HG02759 (cell line): ENCODE measurements around the gene DDX51.
"Not testable (repeated sequence)": the region's sequence is repeated elsewhere in the genome, so short reads cannot be mapped to it uniquely, and the experiment has no call there.

Experiments used
- ATAC-seq: cut with Tn5 transposase; IDR thresholded peaks from one replicate; pipeline ENCODE4 v1.9.1; 2021; ENCODE audit warnings: mild to moderate bottlenecking, moderate library complexity; ENCODE audit not compliant: unreplicated experiment

Gene DDX51

DNA sequence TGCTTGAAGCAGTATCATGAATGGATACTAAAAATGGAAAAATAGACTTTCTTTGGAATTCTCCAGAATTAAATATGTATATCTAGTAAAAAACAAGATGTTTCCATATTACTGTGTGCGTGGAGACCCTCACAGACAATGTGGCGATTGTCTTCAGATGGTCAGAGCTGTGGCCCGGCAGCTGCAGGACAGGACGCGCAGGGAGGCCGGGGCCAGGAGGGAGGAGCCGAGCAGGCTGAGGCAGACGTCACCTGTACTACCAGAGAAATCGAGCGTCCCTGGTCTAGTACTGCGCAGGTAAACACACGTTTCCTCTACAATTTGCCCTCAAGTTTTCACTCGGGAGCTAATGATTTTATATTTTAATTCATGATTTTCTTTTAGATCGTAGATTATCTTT is 22.8 kb downstream of the DDX51 start:
- no peak for ATAC-seq

DNA sequence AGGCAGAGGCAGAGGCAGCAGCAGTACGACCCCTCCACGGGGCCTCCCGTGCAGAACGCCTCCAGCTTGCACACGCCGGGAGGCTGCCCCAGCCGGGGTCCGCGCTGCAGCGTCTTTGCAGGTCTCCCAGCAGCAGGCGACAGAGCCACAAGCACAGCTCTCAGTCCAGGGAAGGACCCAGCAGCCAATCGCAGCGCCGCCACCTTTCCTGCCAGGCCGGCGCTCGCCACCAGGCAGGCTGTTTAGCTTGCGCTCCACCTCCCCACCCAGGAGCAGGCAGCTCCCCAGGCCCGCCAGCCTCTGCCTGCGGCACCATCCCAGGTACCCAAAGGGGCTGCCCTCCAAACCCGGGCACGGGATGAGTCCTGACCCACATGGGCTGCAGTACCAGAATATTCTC is 25.2 kb downstream of the DDX51 start:
- ATAC-seq = no peak

DNA sequence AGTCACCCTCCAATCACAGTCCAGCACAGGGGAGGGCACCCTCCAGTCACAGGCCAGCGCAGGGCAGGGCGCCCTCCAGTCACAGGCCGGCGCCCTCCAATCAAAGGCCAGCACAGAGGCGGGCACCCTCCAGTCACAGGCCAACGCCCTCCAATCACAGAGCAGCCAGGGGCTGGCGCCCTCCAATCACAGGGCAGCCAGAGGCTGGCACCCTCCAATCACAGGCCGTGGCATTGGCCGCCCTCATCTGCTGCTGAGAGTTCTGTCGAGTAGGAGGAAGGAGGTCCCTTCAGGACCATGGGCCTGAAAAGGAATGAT is 26.6 kb downstream of the DDX51 start:
- ATAC-seq = no peak

DNA sequence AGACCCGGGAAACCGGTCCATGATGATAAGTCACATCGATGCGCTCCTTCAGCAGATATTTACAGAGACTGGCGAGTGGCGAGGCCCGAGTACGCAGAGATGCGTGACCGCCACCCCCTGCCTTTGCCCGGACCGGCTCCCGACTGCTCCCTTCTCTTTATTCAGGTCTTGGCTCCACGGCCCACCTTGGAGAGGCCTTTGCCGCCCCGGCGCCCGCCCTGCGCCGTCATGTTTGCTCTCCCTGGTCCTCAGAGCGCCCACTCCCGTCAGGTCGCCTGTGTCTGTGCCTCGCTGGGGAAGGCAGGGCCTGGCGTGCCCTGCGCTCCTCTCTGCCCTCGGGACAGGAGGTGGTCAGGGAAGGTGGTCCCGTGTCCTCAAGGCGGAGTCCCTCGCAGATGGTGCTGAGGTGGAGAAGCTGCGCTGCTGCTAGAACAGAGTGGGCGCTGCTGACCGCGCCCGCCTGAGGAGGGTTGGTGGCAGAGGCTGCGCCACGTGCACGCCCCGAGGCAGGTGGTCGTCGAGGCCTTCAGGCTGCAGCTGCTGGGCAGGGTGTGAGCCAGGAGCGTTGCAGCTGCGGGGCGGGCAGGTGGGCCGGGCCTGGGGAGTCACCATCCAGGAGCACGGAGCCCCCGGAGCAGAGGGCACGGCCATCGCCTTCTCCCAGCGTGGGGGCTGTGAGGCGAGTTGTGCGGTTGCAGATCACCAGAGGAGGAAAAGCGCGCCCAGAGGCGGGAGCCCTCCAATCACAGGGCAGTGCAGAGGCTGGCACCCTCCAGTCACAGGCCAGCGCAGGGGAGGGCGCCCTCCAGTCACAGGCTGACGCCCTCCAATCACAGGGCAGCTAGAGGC is 27.2 kb downstream of the DDX51 start:
- ATAC-seq = no peak

DNA sequence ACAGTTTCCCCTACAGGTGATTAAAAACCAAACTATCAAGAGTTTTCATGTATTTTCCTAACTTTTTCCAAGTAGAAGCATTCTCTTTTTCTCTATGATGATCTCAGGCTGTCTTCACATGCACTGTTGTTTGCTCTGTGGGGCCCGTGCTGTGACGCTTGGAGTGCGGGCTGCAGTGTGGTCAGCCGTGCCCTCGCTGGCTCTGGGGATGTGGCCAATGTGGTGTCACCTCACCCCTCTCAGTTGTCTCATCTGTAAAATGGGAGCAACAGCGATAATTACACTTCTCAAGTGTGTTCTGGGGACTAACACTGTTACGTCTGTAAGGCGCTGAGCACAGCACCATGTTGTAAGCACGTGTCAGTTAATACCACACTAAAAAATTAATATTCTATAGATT is 28.6 kb downstream of the DDX51 start:
- ATAC-seq = no peak

DNA sequence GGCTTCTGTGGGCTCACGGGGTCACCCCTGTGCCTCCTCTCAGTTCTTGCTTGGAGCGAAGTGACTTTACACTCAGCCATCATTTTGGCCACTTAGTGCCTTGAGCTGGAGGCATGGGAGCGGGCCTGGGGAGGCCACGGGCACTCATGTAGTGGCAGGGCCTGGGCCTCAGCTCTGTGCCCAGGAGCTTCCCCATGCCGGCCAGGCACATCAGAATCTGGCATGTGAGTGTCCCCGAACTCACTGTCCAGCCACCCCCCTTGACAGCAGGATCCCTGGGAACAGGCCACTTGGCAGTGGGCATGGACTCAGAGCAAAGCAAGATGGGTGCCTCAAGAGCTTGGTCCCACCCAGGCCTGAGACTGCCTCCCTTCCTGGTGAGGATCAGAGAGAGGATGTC is 29.5 kb downstream of the DDX51 start:
- ATAC-seq = no peak

DNA sequence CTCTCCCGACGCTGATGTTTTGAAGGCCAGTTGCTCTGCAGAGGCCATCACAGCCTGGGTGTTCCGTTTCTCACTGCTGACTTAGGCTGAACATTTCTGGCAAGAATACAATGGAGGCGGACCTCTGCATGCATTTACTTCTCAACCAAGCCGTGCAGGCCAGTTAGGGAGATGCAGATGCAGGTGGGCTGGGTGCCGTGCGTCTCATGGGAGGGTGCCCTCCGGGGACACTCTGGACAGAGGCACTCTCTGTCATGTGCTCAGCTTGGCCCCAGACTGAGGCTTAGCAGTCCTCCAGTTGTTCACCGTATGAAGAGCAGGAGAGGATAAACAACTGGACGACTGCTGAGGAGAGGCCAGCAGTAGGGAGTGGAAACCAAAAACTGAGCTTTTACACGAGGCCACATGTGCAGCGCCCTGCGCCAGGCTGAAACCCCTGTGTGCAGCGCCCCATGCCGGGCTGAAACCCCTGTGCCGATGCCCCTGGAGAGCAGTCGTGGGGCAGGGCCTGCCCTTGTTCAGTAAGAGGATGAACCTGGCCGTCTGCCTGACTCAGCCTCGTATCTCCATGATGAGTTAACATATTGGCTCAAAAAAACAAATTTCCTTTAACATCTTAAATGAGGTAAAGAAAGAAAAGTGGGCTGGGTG is 32.3 kb downstream of the DDX51 start:
- ATAC-seq = no peak

DNA sequence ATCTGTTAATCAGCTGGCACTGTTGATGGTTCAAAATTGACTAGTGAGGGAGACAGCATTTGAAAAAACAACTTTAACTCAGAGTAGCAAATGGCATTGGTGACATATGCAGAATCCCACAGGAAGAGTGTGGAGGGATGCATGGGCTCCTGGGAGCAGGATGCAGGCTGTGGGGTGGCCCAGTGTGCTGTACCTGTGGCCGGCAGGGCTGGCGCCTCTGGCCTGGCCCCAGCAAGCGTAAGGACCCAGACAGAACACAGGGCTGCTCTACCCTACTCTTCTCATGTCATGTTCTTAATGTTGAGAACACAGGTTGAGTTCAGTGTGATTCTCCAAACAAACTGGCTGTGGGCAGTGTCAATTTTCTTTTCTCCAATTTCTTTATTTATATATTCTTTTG is 33.4 kb downstream of the DDX51 start:
- ATAC-seq = no peak

DNA sequence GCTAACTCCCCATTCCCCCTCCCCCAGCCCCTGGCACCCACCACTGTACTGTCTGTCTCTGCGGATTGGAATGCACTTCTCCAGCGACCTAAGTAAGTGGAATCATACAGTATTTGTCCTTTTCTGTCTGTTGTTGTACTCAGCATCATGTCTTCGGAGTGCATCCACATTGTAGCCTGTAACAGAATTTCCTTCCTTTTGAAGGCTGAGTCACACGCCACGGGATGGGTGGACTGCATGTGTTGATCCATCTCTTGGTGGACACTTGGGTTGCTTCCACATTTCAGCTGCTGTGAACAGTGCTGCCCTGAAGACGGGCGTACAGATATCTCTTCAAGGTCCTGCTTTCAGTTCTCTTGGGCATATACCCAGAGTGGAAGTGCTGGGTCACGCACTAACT is 34.4 kb downstream of the DDX51 start:
- ATAC-seq = no peak

DNA sequence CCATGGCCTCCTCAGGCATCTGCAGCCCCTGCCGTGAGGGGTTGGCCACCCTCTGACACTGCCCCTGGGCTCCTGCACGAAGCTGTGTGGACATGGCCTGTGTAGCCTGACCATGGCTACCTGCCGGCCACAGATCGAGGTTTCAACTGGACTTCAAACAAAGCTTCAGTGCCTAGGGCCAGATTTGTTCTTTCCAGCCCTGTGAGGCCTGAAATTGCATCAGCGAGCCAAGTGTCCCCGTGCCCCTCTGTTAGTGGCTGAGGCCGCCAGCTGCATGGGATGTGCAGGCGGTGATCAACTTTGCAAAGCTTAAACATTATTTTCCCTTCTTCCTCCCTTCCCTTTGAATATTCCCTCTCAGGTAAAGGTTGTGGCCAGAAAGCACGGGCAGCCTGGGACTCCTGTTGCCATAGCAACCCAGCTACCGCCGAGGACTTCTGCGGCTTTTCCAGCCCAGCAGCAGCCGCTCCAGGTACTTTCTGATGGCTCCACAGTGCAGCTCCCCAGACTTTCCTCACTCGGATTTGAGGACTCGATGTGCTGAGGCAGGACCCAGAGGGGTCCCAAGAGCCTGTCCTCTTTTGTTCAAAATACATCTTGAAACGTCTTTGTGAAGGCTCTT is 35.8 kb downstream of the DDX51 start:
- no peak for ATAC-seq

DNA sequence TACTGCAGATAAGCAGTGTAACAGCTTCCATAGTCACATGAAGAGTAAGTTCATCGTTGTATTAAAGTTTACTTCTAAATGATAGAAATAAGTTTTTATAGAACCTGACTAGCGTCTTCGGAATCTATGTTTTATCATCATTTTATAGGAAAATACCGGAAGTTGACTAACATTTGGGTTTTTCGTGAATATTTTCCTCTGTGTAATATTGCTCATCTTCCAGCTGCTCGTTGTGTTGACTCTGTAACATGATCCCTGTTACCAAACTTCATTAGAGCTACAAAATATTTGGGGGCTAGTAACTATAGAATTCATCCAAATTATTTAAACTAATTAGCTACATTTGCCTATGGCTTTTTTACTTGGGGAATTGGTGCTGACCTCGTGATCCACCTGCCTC is 37.2 kb downstream of the DDX51 start:
- no peak for ATAC-seq

DNA sequence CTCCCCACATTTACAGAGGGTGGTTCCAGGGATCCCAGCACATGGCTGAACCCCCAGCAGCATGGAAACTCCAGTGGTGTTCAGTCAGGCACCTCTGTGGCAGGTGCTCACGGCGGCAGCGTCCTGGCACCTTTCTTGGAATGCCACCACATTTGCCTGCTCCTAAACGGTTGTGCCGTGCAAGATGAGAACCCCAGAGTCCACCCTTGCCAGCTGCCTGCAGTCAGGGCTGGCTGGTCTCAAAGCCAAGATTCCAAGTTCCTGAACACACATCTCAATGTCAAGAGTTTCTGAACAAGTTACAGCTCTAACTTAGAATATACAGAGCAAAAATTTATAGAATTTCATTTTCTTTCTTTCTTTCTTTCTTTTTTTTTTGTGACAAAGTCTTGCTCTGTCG is 38.7 kb downstream of the DDX51 start:
- ATAC-seq = no peak

DNA sequence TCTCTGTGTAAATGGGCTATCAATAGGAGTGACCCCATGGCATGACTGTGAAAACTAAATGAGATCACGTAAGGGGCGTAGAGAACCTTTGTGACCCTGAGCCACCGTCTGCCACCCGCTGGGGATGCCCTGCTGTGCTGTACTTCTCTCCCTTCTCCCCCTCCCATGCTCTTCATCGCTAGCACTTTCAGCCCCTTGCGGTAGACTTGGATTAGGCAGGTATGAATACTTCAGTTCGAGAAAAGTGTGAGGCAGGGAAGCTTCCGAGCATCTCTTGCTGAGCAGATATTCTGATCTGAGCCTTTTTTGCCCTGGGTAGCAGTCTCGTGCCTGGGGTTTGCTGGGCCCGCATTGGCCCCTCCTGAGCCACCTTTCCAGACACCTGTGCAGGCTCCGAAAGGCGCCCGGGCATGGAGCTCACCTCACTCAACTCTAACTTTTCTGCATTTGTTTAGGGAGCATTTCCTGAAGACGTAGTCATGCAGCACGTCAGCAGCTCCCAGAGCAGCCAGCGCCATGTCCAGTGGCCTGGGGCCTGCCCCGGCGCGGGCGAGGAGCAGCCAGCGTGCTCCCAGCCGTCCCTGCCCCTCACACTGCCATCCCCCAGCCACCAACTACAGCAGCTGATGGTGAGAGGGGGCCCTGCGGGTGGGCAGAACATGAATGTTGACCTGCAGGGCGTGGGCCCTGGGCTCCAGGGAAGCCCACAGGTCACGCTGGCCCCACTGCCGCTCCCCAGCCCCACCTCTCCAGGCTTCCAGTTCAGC is 40.4 kb downstream of the DDX51 start:
- ATAC-seq = no peak

DNA sequence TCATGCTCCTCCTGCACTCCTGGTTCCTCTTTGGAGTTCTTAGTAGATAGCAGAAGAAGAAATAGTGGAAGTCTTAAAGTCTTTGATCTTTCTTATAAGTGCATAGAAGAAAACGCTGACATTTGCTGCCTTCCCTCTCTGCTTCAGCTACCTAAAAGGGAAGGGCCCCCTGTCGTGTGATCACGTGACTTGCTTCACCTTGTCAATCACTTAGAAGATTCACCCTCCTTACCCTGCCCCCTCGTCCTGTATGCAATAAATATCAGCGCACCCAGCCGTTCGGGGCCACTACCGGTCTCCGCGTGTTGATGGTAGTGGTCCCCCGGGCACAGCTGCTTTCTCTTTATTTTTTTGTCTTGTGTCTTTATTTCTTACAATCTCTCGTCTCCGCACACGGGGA is 41.0 kb downstream of the DDX51 start:
- not testable (repeated sequence) for ATAC-seq

DNA sequence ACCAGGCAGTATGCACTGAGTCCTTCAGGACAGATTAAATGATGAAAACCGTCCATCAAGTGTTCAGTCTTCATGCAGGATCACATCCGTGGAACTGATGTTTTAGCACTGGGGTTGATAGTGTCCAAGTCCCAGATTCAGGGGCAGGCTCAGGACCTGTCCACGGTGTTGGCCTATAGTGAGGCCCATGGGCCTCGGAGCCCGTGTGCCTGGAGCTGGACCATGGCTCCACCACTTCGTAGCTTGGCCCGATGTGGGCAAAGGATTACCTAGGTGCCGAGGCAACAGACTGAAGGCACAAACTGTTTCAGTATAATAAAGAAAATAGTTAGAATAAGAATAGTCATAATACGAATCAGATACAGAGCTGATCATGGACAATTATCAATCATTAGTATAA is 41.8 kb downstream of the DDX51 start:
- no peak for ATAC-seq

DNA sequence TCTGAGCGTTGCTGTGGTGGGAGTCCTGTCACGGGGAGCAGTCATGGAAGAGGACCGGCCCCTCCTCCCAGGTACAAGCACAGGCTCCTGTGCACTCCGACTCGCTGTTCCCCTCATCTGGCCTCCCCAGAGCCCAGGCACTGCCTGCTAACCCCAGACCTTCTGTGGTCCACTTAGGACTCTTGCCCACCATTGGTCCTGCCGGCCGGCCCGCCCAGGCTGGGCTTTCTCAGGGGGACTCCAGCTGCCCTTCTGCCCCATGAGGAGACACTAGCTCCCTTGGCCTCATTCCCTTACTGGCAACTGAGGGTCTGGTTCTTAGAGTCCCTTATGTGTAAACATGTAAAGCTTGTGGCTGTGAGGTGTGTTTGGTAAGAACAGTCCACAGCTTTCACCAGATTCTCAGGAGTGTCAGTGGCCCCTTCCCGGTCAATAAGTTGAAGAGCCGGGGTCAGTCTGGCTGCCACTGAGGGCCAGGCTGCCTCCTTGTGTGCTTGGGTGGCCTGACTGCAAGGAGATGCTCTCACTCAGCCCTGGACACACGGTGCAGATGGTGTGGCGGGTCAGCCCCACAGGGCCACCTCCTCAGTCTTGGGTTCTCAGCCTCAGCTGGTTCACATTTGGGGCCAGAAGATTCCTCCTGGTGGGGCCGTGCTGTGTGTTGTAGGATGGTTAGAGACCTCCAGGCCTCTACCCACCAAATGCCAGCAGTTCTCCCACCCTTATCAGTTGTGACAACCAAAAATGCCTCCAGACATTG is 43.6 kb downstream of the DDX51 start:
- no peak for ATAC-seq

DNA sequence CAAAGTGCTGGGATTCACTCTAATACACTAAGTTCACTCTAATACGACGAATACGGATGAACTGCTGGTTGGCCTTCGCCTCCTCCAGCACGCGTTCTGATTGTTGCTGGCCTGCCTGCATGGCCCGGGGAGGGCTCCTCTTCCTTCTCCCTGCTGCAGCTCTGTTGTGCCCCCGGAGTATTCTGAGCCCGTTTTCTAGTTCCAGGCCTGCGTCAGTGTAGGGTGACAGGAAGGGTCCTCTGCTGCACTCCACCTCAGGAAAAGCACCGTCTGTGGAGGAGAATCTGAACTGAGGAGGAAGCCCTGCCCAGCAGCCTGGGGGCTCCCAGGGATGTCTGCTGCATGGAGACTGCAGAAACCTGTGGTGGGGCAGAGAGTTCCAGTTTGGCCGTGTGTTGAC is 44.4 kb downstream of the DDX51 start:
- ATAC-seq = no peak

DNA sequence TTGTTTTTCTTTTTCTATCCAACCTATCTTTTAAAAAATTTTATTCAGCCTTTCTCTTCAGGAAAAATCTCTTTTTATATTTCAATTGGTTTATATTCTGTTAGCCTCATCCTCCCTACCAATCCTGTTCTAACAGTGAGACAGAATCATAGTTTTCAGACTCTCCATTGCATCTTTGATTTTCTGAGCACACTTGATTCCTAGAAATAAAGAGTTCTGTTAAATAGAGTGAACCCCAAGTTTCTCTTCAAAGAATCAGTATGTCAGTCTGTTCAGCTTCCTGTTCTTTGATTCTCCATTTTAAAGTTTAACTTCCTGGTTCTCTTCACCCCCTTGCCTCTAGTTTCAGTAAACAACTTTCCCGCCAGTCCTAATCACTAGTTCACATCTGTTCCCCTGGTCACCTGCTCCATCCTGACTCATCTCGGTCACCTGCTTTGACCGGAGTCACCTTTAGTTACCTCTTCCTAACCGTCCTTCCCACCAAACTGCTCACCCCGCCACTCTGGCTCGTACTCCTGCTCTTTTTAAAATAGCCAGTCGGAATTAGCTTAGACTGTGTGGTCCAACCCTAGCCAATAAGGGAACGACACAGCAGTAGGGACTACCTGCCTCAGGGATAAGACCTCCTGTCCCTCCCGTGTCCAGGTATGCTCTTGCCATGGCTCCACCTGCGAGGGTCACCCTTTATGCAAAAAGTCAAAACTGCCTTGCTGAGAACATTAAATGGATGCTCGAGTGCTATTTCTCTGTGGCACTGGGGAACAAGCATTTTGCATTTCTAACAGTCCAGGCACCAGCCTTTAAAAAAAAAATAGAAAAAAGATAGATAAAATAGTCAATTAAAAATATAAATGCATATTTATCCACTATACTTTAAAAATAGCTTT is 48.4 kb downstream of the DDX51 start:
- no peak for ATAC-seq

DNA sequence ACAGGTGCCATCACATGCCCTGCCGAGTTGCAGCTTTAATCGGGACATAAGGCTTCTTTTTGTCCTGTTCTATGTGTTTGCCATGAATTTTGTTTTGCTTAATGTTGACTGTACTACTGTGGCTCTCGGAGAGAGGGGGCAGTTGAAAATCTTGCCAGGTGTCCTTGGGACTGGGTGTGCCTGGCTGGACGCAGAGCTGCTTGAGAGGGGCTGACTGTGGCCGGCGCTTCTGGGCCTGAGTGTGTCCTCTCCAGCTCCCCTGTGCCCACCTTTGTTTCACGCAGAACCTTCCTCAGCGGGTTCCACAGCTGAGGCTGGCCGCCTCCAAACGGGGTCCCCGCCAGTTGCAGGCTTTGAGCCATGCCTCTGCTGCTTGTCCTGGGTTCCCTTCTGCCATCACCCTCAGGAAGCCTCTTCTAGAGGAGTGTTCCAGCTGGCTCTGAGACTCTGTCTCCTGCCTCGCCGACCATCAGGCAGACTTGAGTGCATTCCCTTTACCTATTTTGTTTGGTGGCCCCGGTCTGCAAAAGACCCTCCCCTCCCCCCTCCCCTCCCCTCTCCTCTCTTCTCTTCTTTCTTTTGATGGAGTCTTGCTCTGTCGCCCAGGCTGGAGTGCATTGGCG is 49.7 kb downstream of the DDX51 start:
- ATAC-seq = no peak
